Measurements from ENCODE around the gene PTMS.
"Not testable (repeated sequence)": the region's sequence is repeated elsewhere in the genome, so short reads cannot be mapped to it uniquely, and the experiment has no call there.

PTMS gene

GRCh38 chr12:6742834-6743233 is 23.3 kb upstream of the PTMS start:
- no peak for DNase-seq (ENCODE audit: low read depth in 1 of 2, low spot score in 1 of 2)

GRCh38 chr12:6743300-6743699 is 22.9 kb upstream of the PTMS start:
- DNase-seq (ENCODE audit: low read depth in 1 of 2, low spot score in 1 of 2); H3K4me3 ChIP-seq (replicated peaks; ENCODE audit: insufficient read depth, low read length); H3K27me3 ChIP-seq (ENCODE audit: insufficient read depth, poor library complexity, severe bottlenecking); H3K27ac ChIP-seq (replicated peaks): not testable (repeated sequence)

More at GRCh38 chr12:6742834-6743233, 23.3 kb upstream of the PTMS start:
- TF ChIP-seq GABPA (IDR thresholded peaks at IDR 0.05; ENCODE audit: low read depth), result no peak
- no peak for TF ChIP-seq SPI1 (IDR thresholded peaks at IDR 0.05; ENCODE audit: borderline replicate concordance, low read depth)
- TF ChIP-seq, protein P1, sequence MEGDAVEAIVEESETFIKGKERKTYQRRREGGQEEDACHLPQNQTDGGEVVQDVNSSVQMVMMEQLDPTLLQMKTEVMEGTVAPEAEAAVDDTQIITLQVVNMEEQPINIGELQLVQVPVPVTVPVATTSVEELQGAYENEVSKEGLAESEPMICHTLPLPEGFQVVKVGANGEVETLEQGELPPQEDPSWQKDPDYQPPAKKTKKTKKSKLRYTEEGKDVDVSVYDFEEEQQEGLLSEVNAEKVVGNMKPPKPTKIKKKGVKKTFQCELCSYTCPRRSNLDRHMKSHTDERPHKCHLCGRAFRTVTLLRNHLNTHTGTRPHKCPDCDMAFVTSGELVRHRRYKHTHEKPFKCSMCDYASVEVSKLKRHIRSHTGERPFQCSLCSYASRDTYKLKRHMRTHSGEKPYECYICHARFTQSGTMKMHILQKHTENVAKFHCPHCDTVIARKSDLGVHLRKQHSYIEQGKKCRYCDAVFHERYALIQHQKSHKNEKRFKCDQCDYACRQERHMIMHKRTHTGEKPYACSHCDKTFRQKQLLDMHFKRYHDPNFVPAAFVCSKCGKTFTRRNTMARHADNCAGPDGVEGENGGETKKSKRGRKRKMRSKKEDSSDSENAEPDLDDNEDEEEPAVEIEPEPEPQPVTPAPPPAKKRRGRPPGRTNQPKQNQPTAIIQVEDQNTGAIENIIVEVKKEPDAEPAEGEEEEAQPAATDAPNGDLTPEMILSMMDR (IDR thresholded peaks at IDR 0.05; ENCODE audit: insufficient read depth, low read length), result no peak
- TF ChIP-seq REST (IDR thresholded peaks at IDR 0.05; ENCODE audit: insufficient replicate concordance, low read depth), result no peak
- TF ChIP-seq POLR2AphosphoS5 (IDR thresholded peaks at IDR 0.05; ENCODE audit: low read depth), result no peak
- no peaks in the 10 kb centered on the region for H3K27me3 ChIP-seq (ENCODE audit: insufficient read depth, poor library complexity, severe bottlenecking)
- no peak overlapping the region for H3K27ac ChIP-seq (replicated peaks)
- H3K4me3 ChIP-seq (replicated peaks; ENCODE audit: insufficient read depth, low read length), result no peak overlapping the region

GRCh38 chr12:6745741-6746525 is 20.2 kb upstream of the PTMS start:
- peak in 1 of 2 experiments; percentile 93 for DNase-seq (ENCODE audit: low read depth in 1 of 2, low spot score in 1 of 2)
- Histone ChIP-seq H3K4me3 (replicated peaks; ENCODE audit: insufficient read depth, low read length) (no peak overlapping the region), H3K27ac (replicated peaks) (peak overlapping the region; percentile 75), H3K27me3 (ENCODE audit: insufficient read depth, poor library complexity, severe bottlenecking) (no peaks in the 10 kb centered on the region)
- TF ChIP-seq REST (IDR thresholded peaks at IDR 0.05; ENCODE audit: insufficient replicate concordance, low read depth) (no peak), SPI1 (IDR thresholded peaks at IDR 0.05; ENCODE audit: borderline replicate concordance, low read depth) (peak; percentile 100), GABPA (IDR thresholded peaks at IDR 0.05; ENCODE audit: low read depth) (peak; percentile 73), POLR2AphosphoS5 (IDR thresholded peaks at IDR 0.05; ENCODE audit: low read depth) (peak; percentile 65)
- TF ChIP-seq, protein P1 (IDR thresholded peaks at IDR 0.05; ENCODE audit: insufficient read depth, low read length), result no peak

DNA sequence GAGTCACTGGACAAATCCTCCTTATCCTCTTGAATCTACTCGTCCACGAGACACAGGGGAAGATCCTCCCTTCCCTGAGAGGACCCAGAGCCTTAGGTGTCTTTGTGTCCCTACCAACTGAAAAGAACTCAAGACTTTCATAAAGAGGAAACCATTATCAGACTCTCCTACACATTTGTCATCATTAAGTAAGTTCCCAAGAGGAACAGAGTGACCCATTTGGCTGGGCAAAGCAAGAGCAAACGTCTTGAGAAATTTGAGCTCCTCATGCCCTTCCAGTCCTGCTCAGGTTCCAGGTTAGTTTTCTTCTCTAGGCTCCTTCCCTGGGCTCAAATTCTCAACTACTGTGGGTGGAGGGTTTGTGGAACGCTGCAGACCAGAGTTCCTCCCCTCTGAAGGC is 18.9 kb upstream of the PTMS start:
- no peak for TF ChIP-seq POLR2AphosphoS5 (IDR thresholded peaks at IDR 0.05; ENCODE audit: low read depth)
- TF ChIP-seq SPI1 (IDR thresholded peaks at IDR 0.05; ENCODE audit: borderline replicate concordance, low read depth), result no peak
- no peak for TF ChIP-seq GABPA (IDR thresholded peaks at IDR 0.05; ENCODE audit: low read depth)
- no peak for DNase-seq (ENCODE audit: low read depth in 1 of 2, low spot score in 1 of 2)
- peak overlapping the region; percentile 75 for H3K27ac ChIP-seq (replicated peaks)

More for the DNA sequence above, 18.9 kb upstream of the PTMS start:
- Histone ChIP-seq H3K4me3 (replicated peaks; ENCODE audit: insufficient read depth, low read length) (no peak overlapping the region), H3K27me3 (ENCODE audit: insufficient read depth, poor library complexity, severe bottlenecking) (no peaks in the 10 kb centered on the region)
